GM19328 (cell line): Measurements from ENCODE around the gene AKR1D1.
A peak's percentile ranks its signal among the peaks of the same experiment; 100 is the strongest.
"Not testable (repeated sequence)": the region's sequence is repeated elsewhere in the genome, so short reads cannot be mapped to it uniquely, and the experiment has no call there.

Experiments
- ATAC-seq: cut with Tn5 transposase; IDR thresholded peaks from one replicate; pipeline ENCODE4 v1.9.1; 2021; ENCODE audit warnings: mild to moderate bottlenecking, moderate library complexity; ENCODE audit not compliant: unreplicated experiment

The AKR1D1 gene

DNA sequence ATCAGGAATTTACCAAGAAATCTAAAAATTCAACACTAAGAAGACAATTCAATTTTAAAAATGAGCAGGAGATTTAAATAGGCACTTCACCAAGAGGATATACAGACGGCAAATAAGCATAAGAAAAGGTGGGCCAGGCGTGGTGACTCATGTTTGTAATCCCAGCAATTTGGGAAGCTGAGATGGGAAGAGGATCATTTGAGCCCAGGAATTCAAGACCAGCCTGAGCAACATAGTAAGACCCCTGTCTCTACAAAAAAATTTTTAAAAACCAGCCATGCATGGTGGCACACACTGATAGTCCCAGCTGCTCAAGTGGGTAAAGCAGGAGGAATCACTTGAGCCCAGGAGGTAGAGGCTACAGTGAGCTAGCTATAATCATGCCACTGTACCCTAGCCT, 3.5 kb upstream of the AKR1D1 start:
- ATAC-seq, result no peak

DNA sequence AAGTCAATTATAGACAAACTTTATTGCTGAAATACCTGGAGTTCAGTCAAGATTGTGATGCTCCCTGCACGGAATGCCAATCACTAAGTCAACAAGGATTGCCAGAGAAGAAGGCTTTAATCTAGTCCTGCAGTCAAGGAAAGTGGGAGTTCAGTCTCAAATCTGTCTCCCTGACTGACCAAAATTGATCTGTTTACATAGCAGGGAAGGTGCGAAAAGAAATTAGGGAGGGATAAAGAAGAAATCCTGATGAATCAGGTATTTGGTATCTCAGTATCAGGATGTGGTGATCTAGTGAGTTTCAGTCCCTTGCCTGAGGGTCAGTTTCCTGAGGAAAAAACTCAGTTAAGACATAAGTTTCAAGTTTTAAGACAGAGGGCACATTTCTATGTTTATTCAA, 2.1 kb upstream of the AKR1D1 start:
- no peak for ATAC-seq

DNA sequence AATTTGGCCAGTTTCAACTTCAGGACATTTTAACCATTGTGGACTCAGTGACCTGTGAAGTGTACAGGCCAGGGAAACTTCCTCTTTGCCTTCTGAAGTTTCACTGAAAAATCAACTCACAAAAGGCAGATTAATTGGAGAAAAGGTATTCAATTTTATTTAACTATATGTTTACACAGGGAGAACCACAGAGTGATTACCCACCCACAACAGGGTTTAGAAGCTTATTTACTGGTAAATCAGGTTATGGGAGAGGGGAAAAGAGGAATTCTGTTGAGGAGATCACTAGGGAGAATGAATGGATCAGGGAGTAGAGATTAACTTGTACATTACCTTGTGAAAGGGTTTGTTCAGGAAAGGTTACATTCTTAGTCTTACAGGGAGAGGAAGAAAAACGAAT, 1.7 kb upstream of the AKR1D1 start:
- no peak for ATAC-seq

DNA sequence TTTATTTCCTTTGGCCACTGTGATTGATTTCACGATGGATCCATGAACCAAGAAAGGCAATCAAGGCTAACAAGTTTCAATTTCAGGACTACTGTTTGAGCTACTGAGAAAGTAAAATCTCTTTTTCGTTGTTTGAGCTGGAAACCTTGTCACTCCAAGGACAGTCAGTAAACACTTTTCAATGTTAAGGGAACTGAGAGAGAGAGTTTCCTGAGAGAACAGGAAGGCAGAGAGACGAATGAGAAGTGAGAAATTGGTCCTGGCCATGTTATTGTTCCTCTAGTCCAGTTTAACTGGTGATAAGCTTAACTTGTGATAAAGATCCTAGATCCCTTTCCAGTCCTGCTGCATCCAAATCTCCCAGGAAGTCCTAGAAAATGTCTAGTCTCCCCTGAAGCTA, 909 bp upstream of the AKR1D1 start:
- ATAC-seq, result no peak

DNA sequence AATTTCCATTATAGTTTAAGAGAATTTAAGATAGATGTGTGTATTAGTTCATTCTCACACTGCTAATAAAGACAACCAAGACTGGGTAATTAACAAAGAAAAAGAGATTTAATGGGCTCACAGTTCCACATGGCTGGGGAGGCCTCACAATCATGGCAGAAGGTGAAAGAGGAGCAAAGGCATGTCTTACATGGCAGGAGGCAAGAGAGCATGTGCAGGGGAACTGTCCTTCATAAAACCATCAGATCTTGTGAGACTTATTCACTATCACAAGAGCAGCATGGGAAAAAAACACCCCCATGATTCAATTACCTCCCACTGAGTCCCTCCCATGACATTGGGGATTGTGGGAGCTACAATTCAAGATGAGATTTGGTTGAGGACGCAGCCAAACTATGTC, 473 bp upstream of the AKR1D1 start:
- ATAC-seq, result not testable (repeated sequence)

DNA sequence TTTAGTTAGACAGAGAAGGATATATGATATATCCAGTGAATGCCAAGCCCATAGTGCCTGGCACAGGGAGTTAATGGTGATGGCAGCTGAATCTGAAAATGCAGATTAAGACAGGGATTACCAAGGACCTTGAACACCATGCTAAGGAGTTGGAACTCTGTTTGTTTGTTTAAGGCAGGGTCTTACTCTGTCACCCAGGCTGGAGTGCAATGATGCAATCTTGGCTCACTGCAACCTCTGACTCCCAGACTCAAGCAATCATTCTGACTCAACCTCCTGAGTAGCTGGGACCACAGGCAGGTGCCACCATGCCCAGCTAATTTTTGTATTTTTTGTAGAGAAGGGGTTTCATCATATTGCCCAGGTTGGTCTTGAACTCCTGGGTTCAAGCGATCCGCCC, 1.6 kb downstream of the AKR1D1 start:
- no peak for ATAC-seq

DNA sequence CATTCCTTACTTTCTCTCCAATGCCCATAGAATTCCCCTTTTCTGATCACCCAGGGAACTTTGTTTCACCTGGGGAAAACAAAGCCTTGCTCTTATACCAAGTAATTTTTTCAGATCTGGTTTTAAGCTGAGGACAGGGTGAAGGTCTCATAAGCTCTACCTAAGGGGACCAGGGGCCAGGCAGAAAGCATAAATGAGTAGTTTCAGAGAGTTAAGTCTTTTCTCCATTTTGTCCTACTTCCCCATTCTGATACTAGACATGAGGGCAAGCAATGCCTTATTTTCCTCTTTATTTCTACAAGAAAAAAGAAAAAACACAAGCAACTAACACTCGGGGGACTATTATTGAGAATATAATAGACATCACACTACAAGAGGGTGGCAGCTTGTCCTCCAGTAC, 2.9 kb downstream of the AKR1D1 start:
- ATAC-seq, result no peak

DNA sequence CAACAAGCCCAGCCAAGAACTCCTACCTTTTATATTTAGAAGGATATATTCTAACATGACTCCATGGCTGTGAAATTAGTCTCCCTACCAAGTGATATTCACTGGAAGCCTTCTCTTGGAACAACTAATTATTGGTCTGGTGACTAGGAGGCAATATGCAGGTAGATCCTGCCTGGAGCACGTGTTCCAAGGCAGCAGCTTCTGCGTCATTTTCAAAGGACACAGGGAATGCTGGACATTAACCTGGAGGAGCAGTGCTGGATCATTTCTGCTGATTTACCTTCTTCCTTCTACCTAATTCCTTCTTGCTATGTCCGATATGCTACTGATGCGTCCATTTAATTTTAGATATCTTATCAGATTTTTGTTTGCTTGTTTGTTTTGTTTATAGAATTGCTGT, 5.6 kb downstream of the AKR1D1 start:
- ATAC-seq, result no peak

DNA sequence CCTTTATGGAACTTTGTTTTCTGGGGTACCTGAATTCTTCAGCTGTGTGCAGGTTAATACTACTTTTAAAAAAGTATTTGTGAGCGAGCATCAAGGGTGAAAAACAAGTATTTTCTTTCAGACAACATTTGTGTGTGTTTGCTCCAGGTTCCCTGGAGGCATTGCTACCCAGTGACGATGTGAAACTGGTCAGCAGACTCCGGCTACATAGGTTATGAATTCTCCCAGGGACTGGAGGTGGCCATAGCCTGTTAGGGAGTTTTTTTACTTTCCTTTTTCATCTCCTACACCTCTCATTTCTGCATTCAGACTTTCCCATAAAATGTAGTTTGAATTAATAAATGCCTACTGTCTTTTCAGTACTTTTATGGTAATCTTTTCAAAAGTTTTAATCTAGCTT, 7.6 kb downstream of the AKR1D1 start:
- no peak for ATAC-seq

DNA sequence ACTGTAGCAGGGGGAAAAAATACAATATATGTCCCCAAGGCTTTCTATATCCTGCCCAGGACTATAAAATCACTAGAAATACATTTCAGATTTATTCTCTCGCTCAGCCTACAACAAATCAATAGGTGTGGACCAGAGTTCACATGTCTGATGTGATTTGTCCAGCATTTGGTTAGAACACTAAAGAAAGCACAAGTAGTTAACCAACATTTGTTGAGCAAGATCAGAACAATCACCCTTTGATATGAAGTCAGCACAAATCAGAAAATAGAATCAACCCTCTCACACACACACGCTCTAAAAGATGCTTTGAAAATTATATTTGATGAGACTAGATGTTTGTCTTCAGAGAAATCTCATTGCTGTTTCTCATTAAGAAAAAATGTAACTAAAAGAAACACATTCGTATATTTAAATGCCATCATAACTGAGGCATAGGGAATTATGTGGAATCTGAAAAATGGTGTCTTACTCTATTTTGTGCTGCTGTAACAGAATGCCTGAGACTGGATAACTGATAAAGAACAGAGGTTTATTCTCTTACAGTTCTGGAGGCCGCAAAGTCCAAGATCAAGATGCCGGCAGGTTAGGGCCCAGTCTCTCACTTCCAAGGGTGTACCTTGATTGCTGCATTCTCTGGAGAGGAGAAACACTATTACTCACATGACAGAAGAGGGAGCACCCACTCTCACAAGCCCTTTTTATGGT, 10.5 kb downstream of the AKR1D1 start:
- no peak for ATAC-seq

DNA sequence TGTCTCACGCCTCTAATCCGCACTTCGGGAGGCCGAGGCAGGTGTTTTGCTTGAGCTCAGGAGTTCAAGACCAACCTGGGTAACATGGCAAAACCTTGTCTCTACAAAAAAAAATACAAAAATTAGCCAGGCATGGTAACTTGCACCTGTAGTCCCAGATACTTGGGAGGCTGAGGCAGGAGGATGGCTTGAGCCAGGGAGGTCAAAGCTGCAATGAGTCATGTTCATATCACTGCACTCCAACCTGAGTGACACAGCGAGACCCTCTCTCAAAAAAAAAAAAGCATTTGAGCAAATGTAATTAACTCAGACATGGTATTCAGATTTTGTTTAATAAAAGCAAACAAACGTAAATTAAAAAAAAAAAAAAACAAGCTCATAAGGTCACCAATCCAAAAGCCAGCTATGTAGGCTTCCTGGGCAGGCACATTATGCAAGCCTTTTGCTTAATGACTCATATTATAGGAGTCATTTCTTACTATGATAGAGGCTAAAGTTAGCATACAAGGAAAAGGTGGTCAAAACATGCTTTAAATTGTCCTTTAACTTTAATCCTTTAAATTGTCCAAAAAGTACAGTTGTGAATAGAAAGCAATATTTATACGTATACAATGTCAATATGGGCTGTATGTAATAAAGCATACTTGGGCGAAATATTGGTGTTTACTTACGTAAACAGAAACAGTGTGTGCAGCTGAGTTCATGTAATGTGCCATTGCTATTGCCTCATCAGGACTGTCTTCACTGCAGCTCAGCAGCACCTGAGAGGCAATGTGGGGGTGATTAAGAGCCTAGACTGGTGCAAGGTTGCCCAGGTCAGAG, 13.0 kb downstream of the AKR1D1 start:
- ATAC-seq, result no peak

DNA sequence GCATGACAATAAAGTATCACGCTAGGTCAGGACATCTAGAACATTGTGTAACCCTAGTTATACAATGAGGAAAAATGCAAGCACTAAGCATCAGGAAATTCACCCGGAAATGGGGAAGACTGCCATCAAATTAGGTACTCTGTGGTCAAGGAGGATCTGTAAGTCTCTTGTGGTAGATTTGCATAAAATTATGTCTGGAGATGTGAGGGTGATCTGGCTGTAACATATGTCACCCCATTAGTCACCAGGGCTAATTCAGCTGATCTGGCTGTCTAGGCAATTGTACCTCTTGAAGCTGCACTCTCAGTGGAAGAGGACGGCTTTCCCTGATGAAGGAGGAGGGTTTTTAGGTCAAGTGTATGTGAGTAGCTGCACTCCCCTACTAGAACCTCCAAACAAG, 14.8 kb downstream of the AKR1D1 start:
- peak; percentile 71 for ATAC-seq

DNA sequence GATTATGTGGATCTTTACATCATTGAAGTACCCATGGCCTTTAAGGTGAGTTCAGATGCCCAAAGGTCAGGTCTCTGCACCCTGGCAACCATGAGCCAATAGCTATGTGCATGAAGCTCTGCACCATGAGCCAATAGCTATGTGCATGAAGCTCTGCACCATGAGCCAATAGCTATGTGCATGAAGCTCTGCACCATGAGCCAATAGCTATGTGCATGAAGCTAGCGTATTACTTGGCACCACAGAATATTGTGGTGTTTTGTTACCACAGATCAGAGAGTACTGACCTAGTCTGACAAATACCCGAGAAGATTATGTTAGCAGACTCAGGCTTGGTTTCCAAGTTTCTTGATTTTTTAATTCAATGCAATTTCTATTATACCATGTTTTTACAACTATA, 15.6 kb downstream of the AKR1D1 start:
- ATAC-seq, result not testable (repeated sequence)

DNA sequence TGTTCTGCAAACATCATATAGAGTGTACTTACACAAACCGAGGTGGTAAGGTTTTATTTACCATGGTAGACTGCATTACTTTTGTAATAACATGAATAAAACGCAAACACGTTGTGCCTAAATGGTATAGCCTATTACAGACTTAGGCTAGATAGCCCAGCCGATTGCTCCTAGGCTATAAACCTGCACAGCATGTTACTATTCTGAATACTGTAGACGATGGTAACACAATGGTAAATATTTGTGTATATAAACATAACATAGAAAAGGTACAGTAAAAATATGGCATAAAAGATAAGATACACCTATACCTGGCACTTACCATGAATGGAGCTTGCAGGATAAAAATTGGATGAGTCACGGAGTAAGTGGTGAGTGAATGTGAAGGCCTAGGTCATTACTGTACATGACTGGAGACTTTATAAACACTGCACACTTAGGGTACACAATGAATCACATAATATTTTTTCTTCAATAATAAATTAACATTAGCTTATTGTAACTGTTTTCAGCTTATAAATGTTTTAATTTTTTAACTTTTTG, 16.3 kb downstream of the AKR1D1 start:
- ATAC-seq, result no peak

DNA sequence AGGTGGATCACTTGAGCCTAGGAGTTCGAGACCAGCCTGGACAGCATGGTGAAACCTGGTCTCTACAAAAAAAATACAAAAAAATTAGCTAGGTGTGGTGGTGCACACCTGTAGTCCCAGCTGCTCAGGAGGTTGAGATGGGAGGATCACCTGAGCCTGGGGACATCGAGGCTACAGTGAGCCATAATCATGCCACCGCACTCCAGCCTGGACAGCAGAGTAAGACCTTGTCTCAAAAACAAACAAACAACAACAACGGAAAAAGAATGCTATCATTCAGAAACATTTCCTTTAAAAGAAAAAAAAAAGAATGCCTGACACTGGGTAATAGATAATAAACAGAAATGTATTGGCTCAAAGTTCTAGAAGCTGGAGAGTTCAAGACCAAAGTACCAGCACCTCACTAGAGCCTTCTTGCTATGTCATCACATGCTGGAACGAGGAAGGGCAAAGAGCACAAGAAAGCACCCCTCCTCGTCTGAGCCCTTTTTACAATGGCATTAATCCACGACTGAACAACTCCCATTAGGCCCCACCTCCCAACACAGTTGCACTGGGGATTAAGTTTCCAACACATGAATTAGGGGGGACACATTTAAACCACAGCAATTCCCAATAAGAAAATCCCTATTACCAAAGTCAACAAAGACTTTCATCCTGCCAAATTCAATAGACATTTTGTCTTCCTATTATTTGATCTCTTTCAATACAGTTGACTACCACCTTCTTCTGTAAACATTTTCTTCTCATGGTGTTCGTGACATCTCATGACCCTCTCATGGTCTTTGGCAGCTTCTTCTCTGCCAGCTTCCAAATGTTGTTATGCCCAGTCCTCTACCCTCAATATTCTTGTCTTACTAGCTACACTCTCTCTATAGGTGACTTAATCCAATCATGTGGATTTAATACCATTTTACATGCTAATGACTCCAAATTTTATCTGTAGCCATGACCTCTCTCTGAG, 20.0 kb downstream of the AKR1D1 start:
- no peak for ATAC-seq

DNA sequence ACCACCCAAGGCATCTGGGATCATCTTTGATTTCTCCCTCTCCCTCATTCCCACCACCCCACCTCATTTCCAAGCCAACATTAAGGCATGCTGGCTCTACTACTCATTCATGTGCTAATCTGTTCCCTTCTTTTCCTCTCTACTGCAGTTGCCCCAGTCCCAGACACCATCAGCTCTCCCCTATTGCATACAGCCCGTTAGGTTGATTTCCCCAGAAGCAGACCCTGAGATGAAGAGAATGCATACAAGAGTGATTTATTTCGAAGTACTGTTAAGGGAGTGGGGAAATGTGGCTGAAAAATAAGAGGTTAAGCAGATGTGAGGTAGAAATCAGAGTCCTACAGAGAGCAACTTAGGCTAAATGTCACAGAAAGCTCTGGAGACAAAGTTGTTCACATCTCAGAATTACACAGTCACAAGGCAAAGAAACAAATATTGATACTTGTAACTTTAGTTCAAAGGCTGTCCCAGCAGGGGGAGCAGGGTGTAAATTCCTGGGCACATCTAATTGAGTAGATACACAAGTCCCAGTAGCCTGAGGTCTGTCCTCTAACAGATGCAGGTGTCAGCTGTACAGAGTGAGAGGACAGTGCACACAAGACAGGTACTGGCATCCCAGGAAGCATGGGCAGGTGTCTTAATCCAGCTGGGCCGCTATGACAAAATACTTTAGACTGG, 20.9 kb downstream of the AKR1D1 start:
- ATAC-seq, result peak; percentile 72

DNA sequence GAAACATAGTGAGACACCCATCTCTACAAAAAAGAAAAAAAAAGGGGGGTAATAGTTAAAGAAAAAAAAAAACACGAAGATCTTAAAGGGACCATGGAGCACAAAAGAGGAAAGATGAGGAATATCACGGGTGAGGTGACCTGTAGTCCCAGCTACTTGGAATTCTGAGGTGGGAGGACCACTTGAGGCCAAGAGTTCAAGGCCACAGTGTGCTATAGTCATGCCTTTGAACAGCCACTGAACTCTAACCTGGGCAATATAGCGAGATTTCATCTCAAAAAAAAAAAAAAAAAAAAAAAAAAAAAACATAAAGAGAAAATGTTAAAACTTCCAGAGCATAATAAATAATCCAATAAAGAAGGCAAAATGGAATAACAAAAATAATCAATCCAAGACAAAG, 23.6 kb downstream of the AKR1D1 start:
- ATAC-seq, result no peak

DNA sequence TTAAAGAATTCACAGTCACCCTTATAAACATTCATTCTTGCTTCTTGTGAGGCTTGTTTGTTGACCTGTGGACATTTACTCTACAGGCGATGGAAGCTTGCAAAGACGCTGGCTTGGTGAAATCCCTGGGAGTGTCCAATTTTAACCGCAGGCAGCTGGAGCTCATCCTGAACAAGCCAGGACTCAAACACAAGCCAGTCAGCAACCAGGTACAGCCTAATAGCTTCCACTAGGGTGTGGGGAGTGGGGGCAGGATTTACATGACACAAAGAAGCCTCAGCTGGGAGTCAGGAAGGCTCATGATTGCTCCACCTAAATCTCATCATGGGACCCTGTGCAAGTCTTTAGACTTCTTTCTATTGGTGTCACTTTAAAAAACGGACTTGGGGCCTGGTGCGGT, 29.0 kb downstream of the AKR1D1 start:
- ATAC-seq, result no peak

DNA sequence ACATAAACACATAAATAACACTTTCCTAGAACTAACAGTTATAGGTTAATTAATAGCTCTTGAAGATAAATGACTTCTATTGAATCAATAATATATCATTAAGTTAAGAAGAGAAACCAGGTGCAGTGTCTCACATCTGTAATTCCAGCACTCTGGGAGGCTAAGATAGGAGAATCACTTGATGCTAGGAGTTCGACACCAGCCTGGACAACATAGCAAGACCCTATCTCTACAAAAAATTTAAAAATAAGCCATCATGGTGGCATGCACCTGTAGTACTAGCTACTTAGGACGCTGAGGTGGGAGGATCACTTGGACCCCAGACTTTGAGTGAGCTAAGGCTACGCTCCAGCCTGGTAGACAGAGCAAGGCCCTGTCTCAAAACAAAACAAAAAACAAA, 38.8 kb downstream of the AKR1D1 start:
- no peak for ATAC-seq

DNA sequence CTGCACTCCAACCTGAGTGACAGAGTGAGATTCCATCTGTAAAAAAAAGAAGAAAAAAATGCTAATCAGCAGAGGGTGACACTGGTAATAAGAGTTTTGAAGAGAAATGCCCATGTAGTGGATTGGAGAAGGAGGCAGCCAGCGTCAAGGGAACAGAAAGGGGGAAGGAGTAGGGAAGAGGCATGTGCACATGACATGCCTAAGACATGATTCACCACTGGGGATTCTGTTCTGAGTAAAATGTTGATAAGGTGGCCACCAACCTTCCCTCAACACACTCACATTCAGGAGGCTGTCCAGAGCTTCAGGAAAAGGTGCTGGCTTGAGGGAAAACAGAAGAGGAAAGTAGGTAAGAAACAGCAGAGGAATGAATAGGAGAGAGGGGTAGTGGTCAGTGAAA, 39.9 kb downstream of the AKR1D1 start:
- ATAC-seq, result no peak

DNA sequence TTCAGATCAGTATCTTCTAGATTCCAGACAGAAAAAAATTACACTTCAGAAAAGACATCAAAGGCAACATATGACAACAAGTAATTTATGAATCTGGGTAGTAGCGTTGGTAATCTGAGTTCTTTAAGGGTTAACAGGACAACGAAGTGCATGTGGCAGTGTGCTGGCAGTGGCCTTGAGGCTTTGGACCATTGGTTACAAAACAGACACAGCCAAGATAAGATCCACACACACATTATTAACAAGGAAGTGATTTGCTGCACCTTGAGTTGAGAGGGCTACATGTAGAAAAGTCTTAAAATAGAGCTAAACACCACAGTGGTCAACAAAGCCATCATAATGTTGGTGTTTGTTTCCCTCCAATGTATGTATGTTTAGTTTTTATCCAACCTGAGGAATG, 40.6 kb downstream of the AKR1D1 start:
- no peak for ATAC-seq
